ENCODE results near the gene ANO1. TPM values are rescaled to one million over a fixed set of nuclear protein-coding genes. Genes with fewer than 3 reads are reported as not detected.

The ANO1 gene
- total RNA-seq, 1 experiment from 2014 or later: 10.9 TPM

DNA sequence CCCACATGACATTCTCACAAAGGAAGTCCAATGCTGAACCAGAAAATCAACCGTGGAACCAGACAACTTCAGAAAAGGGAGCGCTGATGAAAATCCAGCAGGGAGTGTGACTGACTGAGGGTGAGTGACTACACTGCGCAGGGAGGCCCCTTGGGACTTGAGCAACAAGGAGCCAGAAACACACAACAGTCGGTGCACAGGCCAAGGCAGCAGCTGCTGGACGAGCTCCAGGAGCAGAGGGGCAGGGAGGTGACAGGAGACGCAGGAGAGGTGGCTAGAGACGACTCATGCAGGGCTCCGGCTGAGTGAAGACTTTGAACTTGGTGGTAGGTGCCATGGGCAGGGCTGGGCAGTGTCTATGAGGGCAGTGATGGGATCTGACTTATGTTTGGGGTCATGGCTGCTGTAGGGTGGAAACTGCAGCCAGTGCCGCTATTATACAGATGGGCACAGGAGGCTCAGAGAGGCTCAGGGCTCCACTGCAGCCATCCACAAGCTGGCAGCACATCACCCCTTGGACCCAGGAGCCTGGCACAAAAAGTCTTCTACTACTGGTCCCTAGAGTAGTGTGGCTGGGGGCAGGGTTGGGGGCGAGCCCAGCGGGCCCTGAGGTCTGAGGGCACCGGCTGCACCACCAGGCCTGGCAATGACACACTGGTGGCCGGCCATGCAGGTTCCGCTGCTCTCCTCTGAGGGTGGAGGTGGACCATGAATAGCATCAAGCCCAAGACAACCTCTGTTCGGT lies 114.7 kb downstream of the ANO1 start:
- Histone ChIP-seq H3K14ac (ENCODE audit: insufficient read depth, low read length) (no peak overlapping the region), H3K9ac (ENCODE audit: extremely low read depth, insufficient read length, low read length) (no peak overlapping the region), H2BK12ac (ENCODE audit: insufficient read length, low read depth, low read length) (no peak overlapping the region), H3K9me3 (ENCODE audit: control insufficient read depth, low read depth, low read length) (no peaks in the 10 kb centered on the region), H4K20me1 (ENCODE audit: control insufficient read depth, insufficient read depth, insufficient read length) (no peaks in the 10 kb centered on the region), H3K23me2 (ENCODE audit: insufficient read length, low read depth, low read length, poor library complexity, severe bottlenecking) (no peaks in the 10 kb centered on the region), H4K8ac (replicated peaks; ENCODE audit: insufficient read length, low read depth, low read length) (no peak overlapping the region), H3K27ac (ENCODE audit: insufficient read length, low read depth, low read length) (no peak overlapping the region), H4K91ac (ENCODE audit: insufficient read length, low read depth, low read length) (no peak overlapping the region), H3K4me2 (ENCODE audit: insufficient read depth, insufficient read length, low read length) (no peak overlapping the region), H3K23ac (ENCODE audit: insufficient read length, low read depth, low read length) (no peak overlapping the region), H3K4me1 (ENCODE audit: insufficient read depth, low read length) (no peaks in the 10 kb centered on the region), H2BK120ac (ENCODE audit: low read depth, low read length, poor library complexity, severe bottlenecking) (no peak overlapping the region), H2BK15ac (ENCODE audit: low read depth, low read length) (no peak overlapping the region), H4K5ac (ENCODE audit: insufficient read length, low read depth, low read length) (no peak overlapping the region), H2AK5ac (ENCODE audit: insufficient read length, low read length) (no peak overlapping the region), H3K56ac (ENCODE audit: insufficient read length, low read depth, low read length) (no peak overlapping the region), H2BK20ac (ENCODE audit: low read depth, low read length, poor library complexity, severe bottlenecking) (no peak overlapping the region), H2AFZ (ENCODE audit: low read length) (no peak overlapping the region), H3K79me2 (ENCODE audit: insufficient read depth, low read length) (no peaks in the 10 kb centered on the region), H3T11ph (ENCODE audit: low read length) (no peak overlapping the region), H3K27me3 (ENCODE audit: insufficient read depth, low read length) (no peaks in the 10 kb centered on the region), H2BK5ac (ENCODE audit: insufficient read length, low read length) (no peak overlapping the region), H3K79me1 (ENCODE audit: insufficient read depth, low read depth, low read length, poor library complexity, severe bottlenecking) (no peaks in the 10 kb centered on the region), H3K4ac (ENCODE audit: low read depth, low read length) (no peak overlapping the region), H3K18ac (ENCODE audit: insufficient read length, low read depth, low read length) (no peak overlapping the region)
- Mint-ChIP-seq H3K9me3 (peaks cover 0 to 4% of the 10 kb centered on the region in 2 experiments; a peak in 2 of 5 replicates), H3K27me3 (ENCODE audit: low read depth) (peaks cover 4% of the 10 kb centered on the region), H3K27ac (no peak overlapping the region), H3K4me3 (no peak overlapping the region), H3K36me3 (ENCODE audit: insufficient read depth in 1 of 3, low read depth in 3 of 3) (no peaks in the 10 kb centered on the region; a peak in 1 of 7 replicates), H3K4me1 (peaks cover 3% of the 10 kb centered on the region in 2 experiments; a peak in 3 of 4 replicates)
- TF ChIP-seq, protein P1, sequence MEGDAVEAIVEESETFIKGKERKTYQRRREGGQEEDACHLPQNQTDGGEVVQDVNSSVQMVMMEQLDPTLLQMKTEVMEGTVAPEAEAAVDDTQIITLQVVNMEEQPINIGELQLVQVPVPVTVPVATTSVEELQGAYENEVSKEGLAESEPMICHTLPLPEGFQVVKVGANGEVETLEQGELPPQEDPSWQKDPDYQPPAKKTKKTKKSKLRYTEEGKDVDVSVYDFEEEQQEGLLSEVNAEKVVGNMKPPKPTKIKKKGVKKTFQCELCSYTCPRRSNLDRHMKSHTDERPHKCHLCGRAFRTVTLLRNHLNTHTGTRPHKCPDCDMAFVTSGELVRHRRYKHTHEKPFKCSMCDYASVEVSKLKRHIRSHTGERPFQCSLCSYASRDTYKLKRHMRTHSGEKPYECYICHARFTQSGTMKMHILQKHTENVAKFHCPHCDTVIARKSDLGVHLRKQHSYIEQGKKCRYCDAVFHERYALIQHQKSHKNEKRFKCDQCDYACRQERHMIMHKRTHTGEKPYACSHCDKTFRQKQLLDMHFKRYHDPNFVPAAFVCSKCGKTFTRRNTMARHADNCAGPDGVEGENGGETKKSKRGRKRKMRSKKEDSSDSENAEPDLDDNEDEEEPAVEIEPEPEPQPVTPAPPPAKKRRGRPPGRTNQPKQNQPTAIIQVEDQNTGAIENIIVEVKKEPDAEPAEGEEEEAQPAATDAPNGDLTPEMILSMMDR (conservative IDR thresholded peaks at IDR 0.05): no peak
- DNase-seq: no peak
- no CpG with 5 or more reads among the region's 15 CpGs for WGBS (ENCODE audit: extremely low coverage, insufficient read length, low lambda C conversion rate)

All from H9 (cell line).